Fibroblast of villous mesenchyme (primary cell): ENCODE results near the gene PGC. TPM values are rescaled to one million over a fixed set of nuclear protein-coding genes. Genes with fewer than 3 reads are reported as not detected.

Experiments
- DNase-seq: peaks from one replicate; pipeline ENCODE4 v3.0.0-alpha.2; 2010; ENCODE audit warnings: low read depth
- H3K4me3 ChIP-seq: 2 replicates; pipeline ENCODE4 v1.5.1; 2011; ENCODE audit warnings: low read depth, mild to moderate bottlenecking, low read length
- CTCF ChIP-seq: IDR thresholded peaks from 2 replicates; pipeline ENCODE4 v1.5.1; 2012; ENCODE audit warnings: low read depth, mild to moderate bottlenecking, low read length; ENCODE audit not compliant: insufficient read depth
- total RNA-seq: library from RNA; depleted of rRNA; stranded (reverse); fragments of >200 nt; gene quantifications from 2 replicates; pipeline ENCODE4 v1.2.3, GENCODE V29; 2012

The PGC gene
- total RNA-seq, 1 donor, result not detected

- no peak for TF ChIP-seq CTCF
- H3K4me3 ChIP-seq, result no peak overlapping the region
- no peak for DNase-seq
Measured at GRCh38 chr6:41739041-41739440, 8.2 kb downstream of the PGC start.

- H3K4me3 ChIP-seq, result no peak overlapping the region
- no peak for TF ChIP-seq CTCF
- DNase-seq, result no peak
Measured at GRCh38 chr6:41737591-41738130, 9.5 kb downstream of the PGC start.

- no peak overlapping the region for H3K4me3 ChIP-seq
- DNase-seq, result no peak
- TF ChIP-seq CTCF, result no peak
Measured at GRCh38 chr6:41736800-41737555, 10.2 kb downstream of the PGC start.

- no peak for DNase-seq
- no peak for TF ChIP-seq CTCF
- H3K4me3 ChIP-seq, result peak overlapping the region; percentile 76
Measured at GRCh38 chr6:41736186-41736733, 10.9 kb downstream of the PGC start.

- TF ChIP-seq CTCF, result peak; percentile 79
- DNase-seq, result peak; percentile 90
- peak within 1 kb of the TSS; percentile 76 for H3K4me3 ChIP-seq
Measured at GRCh38 chr6:41735427-41736185, 11.6 kb downstream of the PGC start, which contains the start of gene TFEB. TFEB (minus strand) TSS chr6:41735608; CDS start chr6:41691213, 44,395 bp downstream.

- peak; percentile 82 for DNase-seq
- H3K4me3 ChIP-seq, result peak overlapping the region; percentile 76
- no peak for TF ChIP-seq CTCF
Measured at GRCh38 chr6:41734666-41735426, 12.4 kb downstream of the PGC start.
